Mammary epithelial cell (primary cell): ENCODE measurements around the gene MYOZ3.

Experiments used
- CTCF ChIP-seq, 2 donors: IDR thresholded peaks in 1 of 2; conservative IDR thresholded peaks in 1 of 2; 2 replicates each; pipeline ENCODE4 v1.5.1; 2011 to 2012; ENCODE audit warnings: inconsistent platforms in 2 of 2, low read length in 2 of 2, mild to moderate bottlenecking in 2 of 2, control low read depth in 1 of 2, low read depth in 1 of 2; ENCODE audit not compliant: insufficient read depth in 1 of 2; ENCODE audit errors: extremely low read depth in 1 of 2
- EZH2 ChIP-seq: IDR thresholded peaks from 2 replicates; pipeline ENCODE4 v1.6.1; 2012; ENCODE audit warnings: low read length, inconsistent platforms, borderline replicate concordance

GRCh38 chr5:150616506-150616905 is 44.5 kb upstream of the MYOZ3 start:
- TF ChIP-seq CTCF (conservative IDR thresholded peaks at IDR 0.05 in 1 of 2, IDR thresholded peaks at IDR 0.05 in 1 of 2; ENCODE audit: extremely low read depth in 1 of 2, insufficient read depth in 1 of 2, low read depth in 1 of 2, low read length in 2 of 2): no peak
- TF ChIP-seq EZH2: no peak
